Measurements from ENCODE around the gene RAC3. TPM values are rescaled to one million over a fixed set of nuclear protein-coding genes. Genes with fewer than 3 reads are reported as not detected.
"Not testable (repeated sequence)": the region's sequence is repeated elsewhere in the genome, so short reads cannot be mapped to it uniquely, and the experiment has no call there.

RAC3 gene
- total RNA-seq, 1 donor from 2014 or later = 7.4 TPM

DNA sequence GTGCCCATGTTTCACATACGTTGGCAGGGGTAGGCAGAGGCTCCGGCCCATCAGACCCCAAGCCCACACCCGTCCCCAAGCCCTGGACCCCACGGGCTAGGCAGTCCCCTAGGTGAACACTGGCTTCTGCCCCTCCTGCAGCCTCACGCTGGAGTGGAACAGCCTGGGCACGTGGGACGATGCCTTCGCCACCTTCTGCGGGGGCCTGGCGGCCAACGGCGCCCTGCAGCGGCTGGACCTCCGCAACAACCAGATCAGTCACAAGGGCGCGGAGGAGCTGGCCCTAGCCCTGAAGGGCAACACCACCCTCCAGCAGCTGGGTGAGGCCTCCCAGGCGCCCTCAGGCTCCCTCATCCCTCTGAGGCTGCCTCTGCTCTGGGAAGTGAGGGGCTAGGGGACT is 6.6 kb upstream of the RAC3 start:
- no peak for DNase-seq

DNA sequence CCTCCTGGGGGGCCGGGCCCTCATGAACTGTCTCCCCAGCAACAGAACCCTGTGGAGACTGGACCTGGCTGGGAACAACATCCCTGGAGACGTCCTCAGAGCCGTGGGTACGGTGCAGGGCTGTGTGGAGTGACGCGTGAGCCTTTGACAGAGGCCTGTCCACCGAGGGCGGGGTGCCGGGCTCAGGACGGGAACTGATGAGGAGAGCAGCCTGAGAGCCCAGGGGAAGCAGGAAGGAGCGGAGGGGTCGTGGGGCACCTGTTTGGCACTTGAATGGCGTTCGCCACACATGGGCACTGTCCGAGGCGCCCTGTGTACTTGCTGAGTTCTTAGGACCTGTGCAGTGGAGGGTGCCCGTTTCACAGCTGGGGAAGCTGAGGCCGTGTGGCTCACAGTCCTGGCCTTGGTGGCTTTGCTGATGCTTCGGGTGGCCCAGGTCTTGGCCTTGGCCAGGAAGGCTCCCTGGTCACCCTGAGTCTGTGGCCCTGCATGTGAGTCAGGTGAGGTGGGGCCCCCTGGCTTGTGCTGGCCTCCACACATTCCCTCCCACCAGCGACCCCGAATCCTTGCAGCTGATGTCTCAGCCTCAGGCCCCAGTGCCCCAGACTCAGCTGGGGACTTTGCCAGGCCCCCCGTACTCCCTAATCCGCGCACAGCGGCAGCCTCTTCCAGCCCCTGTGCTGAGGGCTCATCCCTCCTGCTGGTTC is 5.9 kb upstream of the RAC3 start:
- no peak for DNase-seq

DNA sequence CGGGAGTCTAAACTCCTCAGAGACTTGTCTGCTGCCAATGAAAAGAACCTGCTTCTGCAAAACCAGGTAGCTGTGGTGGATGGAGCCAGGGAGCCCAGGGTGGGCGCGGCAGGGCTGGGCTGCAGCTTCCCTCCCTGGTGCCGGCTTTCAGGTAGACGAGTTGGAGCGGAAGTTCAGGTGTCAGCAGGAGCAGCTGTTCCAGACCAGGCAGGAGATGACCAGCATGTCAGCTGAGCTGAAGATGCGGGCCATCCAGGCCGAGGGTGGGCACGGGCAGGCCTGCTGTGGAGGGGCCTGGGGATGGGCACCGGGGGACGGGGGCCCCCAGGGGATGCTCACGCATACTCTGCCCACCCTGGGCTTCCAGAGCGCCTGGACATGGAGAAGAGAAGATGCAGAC is 3.2 kb upstream of the RAC3 start:
- no peak for DNase-seq

DNA sequence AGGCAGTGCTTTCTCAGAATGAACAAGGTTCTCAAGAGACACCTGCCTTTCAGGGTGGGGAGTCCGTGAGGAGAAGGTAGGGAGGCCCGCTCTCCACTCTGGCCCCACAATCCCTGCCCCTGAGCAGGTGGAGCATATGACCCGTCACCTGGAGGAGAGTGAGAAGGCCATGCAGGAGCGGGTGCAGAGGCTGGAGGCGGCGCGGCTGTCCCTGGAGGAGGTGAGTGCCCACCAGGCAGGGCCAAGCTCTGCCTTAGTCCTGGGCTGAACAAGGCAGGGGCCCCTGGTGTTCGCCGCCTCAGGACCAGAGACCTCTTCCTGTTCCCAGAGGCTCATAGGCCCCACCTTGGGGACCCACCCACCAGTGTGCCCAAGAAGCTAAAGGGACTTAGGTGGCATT is 2.5 kb upstream of the RAC3 start:
- DNase-seq = no peak

DNA sequence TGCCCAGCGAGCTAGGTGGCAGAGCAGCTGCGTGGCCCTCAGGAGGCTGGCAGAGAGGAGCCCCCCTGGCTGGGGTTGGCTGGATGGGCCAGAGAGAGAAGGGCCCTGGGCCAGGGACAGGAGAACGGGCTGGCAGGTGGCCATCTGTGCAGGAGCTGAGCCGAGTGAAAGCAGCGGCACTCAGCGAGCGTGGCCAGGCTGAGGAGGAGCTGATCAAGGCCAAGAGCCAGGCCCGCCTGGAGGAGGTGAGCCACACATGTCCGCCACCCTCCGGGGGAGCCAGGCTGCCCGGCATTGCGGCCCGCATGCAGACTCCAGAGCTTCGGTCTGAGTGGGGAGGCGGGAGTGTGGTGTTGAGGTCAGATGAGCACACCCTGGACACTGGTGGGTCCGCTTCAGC is 2.1 kb upstream of the RAC3 start:
- no peak for DNase-seq

DNA sequence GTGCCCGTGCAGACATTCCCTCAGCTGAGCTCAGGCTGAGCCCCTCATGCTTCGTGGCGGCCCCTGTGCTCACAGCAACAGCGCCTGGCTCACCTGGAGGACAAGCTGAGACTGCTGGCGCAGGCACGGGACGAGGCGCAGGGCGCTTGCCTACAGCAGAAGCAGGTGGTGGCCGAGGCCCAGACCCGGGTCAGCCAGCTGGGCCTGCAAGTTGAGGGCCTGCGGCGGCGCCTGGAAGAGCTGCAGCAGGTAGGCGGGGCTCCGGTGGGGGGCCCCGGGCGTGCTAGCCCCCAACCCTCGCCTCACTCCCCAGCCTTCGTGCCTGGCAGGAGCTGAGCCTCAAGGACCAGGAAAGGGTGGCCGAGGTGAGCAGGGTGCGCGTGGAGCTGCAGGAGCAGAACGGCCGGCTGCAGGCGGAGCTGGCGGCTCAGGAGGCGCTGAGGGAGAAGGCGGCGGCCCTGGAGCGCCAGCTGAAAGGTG is 1.4 kb upstream of the RAC3 start:
- DNase-seq = no peak

DNA sequence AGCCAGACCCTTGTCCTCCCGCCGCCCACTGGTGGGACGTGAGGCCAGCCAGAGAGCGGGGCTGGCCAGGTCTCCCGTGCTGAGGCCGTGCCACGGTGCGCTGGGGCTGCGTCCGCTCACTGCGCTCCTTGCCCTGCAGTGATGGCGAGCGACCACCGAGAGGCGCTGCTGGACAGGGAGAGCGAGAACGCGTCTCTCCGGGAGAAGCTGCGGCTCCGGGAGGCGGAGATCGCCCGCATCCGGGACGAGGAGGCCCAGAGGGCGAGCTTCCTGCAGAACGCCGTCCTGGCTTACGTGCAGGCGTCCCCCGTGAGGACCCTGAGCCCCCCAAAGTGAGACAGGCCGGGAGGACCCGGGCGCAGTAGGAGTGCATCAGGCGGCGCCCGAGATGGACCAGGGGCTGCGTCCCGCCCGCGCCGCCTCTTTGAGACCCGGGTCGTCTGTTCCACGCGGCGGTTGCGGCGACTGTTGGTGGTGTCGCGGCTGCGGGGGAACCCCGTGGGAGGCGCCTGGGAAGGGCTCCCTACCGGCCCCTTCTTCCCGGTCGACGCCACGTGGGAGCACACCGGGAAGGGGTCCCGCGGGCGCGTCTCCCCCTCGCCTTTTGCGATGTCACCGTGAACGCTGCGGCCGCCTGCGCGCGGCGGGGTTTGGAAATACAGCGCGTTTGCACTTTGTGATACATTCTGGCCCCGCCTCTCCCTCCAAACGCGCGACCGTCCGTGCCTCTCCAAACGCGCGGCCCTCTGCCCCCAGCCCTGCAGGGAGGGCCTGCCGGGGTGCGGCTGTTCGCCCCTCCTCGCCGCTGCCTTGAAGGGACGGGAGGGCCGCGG is 792 bp upstream of the RAC3 start:
- DNase-seq = peak; percentile 87

DNA sequence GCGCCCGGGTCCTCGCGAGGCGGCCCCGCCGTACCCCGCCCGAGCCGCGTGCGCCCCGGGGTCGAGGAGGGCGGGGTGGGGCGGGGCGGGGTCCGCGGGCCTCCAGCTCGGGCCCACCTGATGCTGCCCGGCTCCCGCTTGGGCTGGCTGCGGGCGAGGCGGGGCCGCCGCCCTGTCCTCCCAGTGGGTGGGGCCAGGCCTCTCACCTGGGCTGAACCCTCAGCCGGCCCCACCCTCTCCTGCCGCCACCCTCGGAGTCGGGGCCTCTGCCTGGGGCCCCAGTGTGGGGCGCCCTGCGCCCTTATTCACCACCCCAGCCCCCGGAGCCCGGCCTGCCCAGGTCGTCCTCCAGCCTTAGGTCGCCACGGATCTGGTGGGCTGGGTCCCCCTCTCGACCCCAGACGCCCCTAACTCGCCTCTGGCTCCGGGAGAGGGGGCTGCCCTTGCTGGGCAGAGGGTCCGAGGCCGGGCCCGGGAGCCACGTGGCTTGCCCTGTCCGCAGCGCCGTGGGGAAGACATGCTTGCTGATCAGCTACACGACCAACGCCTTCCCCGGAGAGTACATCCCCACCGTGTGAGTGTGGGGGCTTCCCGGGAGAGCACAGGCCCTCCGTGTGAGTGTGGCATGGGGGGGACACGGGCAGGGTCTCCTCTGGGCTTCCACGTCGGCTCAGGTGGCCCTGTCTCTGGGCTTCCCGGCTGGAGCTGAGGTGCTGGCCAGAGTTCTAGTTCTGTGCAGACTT is 578 bp downstream of the RAC3 start:
- no peak for DNase-seq

DNA sequence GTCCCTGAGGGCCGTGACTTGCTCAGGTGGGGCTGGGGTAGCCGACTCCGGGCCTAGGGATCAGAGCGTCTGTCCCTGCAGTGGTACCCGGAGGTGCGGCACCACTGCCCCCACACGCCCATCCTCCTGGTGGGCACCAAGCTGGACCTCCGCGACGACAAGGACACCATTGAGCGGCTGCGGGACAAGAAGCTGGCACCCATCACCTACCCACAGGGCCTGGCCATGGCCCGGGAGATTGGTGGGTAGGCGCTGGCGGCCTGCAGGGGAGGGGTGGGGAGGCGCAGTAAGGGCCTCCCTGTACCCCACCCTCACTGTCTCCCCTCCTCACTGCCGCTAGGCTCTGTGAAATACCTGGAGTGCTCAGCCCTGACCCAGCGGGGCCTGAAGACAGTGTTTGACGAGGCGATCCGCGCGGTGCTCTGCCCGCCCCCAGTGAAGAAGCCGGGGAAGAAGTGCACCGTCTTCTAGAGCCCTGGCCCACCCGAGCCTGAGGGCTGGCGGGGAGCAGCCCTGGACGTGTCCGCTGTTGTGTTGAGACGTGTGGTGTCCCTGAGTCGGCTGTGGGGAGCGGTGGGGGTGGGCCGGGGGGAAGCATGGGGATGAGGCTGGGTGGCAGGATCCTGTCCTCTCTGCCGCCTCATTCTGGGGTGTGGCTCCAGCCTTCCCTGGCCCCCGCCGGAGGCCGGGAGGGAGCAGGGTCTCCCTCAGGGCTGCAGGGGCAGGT is 2.0 kb downstream of the RAC3 start:
- DNase-seq = no peak

DNA sequence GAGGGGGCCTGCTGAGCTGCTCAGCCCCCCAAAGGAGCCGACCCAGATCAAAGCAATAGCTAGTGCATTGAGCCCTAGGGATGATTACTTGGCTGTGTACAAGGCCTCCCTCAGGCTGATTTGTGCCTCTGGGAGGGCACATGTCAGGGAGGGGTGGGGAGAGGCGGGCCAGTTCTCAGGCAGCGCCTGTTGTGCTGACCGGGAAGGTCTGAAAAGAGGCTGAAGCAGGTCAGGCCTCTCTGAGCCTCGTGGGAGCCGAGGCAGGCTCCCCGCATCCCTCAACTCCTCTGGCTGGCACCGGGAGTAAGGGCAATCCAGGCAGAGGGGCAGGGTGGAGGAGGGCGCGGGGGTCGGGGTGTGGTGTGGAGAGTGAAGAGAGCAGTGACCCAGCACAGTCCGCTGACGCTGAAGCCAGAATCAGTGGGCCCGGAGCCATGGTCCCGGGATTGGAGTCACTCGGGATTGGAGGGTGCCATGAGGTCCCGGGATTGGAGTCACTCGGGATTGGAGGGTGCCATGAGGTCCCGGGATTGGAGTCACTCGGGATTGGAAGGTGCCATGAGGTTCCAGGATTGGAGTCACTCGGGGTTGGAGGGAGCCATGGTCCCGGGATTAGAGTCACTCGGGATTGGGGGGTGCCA is 3.0 kb downstream of the RAC3 start:
- DNase-seq = no peak

DNA sequence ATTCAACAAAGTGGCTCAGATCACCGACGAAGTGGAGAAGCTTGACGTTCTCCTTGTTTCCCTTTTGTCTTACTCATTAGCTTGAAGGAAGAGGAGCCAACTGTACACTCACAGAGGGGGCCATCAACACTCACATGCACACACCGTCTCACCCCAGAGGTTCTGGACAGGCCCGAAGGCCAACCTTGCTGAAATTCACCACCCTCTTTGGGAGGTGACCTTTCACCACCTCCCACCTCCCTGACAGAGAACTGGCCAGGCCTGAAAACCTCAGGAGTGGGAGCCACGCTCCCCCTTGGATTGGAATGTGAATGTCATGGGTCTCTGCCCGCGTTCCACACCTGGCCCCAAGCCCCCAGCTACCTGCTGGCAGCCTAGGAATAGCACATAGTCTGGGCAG is 4.0 kb downstream of the RAC3 start:
- no peak for DNase-seq

DNA sequence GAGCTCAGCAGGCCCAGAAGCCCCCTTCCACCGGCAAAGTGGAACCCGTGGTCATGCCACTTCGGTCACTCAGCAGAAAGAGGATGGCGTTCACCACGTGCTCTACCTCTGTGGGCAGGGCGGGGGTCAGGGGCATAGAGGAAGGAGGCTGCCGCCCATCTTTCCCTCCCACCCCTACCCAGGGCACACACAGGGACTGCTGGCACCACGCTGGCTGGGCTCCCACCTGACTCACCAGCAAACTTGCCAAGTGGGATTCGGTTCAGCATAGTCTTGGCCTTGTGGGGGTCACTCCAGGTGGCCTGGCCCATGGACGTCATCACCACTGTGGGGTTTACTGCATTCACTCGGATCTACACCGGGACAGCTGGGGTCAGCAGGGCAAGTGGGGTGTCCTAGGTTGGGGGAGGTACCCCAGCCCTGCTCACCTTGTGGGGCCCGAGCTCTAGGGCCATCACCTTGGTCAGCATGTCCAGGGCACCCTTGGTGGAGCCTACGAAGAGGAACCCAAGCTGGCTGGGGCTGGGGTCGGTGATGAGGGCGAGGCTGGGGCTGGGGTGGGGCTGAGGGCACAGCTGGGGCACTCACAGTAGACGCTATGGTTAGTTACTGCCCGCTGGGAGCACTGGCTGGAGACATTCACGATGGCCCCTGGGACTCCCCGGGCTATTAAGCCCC is 4.6 kb downstream of the RAC3 start:
- DNase-seq = no peak

DNA sequence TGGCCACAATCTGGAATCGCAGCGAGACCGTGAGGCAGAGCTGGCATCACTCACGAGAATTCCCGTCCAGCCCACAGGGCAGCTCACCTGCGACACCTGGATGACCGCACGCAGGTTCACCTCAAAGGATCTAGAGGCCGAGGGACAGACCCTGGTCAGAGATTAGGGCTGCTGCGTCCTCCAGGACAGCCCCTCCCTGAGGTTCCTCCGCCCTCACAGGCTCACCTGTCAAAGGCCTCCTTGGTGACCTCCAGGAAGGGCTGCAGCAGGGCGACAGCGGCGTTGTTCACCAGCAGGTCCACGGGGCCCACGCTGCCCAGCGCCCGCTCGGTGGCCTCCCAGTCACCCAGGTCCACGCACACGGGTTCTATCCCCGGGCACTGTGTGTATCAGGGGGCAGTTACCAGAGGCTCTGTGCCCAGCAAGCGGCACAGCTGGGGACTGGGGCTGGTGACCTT is 5.2 kb downstream of the RAC3 start:
- no peak for DNase-seq

DNA sequence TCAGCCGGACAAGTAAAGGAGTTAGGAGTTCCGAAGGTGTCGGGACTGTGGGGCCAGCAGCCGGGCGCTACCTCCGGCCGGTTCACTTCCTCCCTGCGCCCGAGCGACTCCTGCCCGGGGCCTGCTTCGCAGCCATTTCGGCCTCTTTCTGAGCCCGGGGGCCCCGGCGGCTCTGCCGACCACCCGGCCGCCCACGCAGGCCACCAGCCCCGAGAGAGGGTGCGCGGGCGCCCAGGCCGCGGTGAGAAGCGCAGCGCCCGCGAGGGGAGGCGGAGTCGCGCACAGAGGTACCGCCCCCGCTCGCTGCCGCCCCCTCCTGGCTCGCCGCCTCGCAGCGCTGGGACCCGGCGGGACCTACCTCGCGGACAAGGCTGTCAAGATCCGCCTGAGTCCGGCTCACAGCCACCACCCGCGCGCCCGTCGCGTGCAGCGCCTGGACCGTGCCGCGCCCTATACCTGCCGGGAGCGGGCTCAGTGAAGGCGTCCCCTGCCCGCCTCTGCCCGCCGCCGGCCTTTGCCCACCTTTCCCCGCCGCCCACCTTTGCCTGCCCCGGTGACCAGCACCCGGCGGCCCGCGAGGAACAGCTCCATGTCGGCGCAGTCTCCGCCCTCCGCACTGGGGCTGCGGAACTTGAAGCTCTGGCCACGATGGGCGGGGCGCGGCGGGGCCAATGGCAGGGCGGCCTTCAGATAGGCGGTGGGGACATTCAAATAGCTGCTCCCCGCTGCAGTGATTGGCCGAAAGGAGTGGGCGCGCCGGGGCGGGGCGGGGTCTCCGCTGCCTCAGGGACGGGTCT is 5.8 kb downstream of the RAC3 start, which contains the start of gene DCXR:
TSS of gene DCXR (minus strand) at position 606 of the 797 bp plus-strand sequence. CDS start at position 591, 15 bp downstream.
- peak; percentile 98 for DNase-seq

DNA sequence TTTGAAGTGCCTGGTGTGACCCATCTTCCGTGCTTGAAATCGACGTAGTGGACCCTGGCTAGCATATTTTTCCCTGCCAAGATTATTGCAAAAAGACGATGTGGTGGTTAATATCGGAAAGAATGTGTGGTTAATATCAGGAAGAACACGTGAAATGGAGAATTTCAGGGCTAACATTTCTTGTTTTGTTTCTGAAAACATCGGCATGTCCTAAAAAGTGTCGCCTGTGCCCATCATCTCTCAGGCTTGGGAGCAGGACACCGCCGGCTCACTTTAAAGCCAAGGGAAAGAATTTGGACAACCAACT is 6.4 kb downstream of the RAC3 start:
- no peak for DNase-seq

DNA sequence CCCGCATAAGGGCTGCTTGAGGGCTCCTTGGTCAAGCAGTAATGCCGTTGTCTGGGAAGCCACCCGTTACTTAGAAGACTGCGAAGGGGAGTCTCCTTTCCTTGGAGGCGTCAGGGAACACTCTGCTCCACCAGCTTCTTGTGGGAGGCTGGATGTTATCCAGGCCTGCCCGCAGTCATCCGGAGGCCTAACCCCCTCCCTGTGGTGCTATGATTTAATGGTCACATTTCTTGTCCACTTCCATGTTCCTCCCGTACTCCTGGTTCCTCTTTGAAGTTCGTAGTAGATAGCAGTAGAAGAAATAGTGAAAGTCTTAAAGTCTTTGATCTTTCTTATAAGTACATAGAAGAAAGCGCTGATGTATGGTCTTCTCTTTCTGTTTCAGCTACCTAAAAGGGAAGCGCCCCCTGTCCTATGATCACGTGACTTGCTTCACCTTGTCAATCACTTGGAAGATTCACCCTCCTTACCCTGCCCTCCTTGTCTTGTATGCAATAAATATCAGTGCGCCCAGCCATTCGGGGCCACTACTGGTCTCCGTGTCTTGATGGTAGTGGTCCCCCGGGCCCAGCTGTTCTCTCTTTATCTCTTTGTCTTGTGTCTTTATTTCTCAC is 7.4 kb downstream of the RAC3 start:
- not testable (repeated sequence) for DNase-seq

DNA sequence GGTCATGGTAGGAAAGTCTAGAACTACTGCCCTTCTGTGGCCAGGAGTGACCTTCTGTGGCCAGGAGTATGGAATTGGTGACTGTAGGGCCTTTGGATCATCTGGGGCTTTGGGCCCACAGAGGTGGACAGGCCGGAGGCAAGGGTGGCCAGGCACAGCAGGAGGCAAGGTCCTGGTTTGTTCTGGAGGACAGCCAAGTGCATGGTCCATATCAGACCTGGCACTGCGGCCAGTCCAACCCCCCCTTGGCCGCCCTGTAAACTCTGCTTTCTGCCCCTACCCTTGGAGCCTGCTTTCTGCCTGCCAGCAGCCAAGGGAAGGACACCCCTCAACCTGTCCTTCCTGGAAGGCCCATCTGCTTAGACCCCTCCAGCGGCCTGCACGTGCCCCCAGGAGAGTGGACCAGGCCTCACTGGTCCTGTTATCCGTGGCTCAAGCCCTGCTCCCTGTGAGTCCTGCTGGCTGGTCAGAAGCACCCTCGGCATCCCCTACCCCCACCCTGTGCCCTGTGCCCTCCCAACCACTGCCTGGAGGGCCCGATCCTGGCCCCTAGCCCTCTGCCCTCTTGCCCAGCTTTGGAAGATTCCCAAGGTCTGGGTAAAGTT is 8.3 kb downstream of the RAC3 start:
- DNase-seq = no peak

DNA sequence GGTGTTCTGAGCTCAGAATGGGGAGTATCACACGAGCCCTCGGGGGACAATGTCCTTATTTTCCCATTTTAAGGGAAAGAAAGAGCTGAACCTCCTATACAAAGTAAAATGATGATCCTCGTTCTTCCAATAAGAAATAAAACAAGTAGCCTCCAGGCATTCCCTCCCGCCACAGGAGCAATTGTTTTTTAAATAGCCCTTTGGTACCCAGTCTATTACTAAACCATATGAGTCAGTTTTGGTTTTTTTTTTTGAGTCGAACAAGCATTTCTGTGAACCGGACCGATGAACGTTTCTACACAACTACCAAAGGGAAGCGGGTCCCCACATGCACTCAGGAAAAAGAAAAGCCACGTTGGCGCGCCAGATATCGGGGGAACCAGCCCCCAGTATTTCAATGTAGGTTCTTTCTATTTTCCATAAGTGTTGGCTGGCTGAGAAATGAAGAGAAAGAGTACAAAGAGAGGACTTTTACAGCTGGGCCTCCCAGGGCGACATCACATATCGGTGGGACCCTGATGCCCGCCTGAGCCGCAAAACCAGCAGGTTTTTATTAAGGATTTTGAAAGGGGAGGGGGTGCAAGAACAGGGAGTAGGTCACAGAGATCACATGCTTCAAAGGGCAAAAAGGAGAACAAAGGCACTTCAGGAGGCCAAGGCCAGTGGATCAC is 9.8 kb downstream of the RAC3 start:
- DNase-seq = no peak

DNA sequence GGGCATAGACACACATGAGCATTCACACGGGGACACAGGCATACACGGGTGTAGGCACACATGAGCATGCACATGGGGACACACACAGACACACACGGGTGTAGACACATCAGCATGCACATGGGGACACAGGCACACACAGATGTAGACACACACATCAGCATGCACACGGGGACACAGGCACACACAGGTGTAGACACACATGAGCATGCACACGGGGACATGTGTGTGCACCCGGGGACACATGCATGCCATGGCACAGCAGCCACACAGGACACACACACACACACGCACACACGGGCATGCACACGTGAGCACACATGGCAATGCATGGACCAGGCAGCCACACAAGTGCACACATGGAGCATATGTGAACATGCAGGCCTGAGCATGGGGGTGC is 11.2 kb downstream of the RAC3 start:
- DNase-seq = no peak

All from tongue (tissue), 2 donors.